T-helper 2 cell treated with Interferon-gamma antibody and Interleukin-4, amounts not matched to agents 100 ng/mL and 5 ng/mL, for 36 hours (primary cell): ENCODE results near the gene FBXL3. TPM values are rescaled to one million over a fixed set of nuclear protein-coding genes. Genes with fewer than 3 reads are reported as not detected.

Source experiments
- intact Hi-C: fragments of 100-400 bp; cut with micrococcal nuclease; formaldehyde crosslinking; loops from one replicate; pipeline ENCODE4 v1.15.1; 2023
- total RNA-seq: library from RNA; stranded (reverse); gene quantifications from 2 replicates; pipeline ENCODE4 v1.2.3, GENCODE V29; 2022

Gene FBXL3, protein sequence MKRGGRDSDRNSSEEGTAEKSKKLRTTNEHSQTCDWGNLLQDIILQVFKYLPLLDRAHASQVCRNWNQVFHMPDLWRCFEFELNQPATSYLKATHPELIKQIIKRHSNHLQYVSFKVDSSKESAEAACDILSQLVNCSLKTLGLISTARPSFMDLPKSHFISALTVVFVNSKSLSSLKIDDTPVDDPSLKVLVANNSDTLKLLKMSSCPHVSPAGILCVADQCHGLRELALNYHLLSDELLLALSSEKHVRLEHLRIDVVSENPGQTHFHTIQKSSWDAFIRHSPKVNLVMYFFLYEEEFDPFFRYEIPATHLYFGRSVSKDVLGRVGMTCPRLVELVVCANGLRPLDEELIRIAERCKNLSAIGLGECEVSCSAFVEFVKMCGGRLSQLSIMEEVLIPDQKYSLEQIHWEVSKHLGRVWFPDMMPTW
- total RNA-seq, result 42.6 and 43.9 TPM in 2 replicates

DNA sequence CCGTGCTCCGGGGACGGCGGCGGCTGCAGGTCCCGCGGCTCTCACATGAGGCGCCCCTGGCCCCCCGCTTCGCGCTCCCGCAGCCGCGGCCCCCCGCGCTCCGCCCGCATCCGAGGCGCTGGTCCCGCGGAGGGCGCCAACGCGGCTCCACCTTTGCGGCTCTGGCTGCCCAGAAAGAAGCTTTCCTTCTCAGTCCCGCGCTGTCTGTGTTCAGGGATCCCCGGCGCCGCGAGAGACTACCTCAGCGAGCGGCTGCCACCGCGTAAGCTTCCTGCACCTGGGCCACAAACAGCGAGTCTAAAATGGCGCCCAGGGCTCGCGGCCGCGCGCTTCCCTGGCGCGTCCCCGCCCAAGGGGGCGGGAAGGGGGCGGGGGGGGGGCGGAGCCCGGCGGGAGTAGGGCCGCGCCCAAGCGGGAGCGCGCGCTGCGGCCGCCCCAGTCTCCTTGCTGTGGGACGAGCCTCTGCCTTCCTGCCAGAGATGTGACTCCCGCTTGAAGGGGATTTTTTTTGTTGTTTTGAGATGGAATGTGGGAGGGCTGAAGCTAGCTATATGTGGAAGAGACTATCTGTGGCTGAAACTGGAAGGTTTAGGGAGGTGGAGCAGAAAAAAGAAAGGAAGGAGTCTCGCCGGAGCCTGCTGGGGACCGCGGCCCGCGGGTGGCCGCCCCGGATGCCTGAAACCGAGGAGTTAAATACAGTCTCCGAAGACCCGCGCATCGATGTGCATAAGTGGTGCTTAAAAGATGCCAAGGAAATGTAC is at the start of gene FBXL3:
FBXL3 (minus strand) TSS at position 299 of the 761 bp plus-strand sequence. CDS start 5,299 bp downstream, outside the sequence.
- intact Hi-C loops, result loop anchor here (1.0 to 5.0 kb wide), 7 partner anchors 10 to 670 kb away; partner anchors contain the start of genes CLN5, KCTD12 and SLAIN1

- intact Hi-C loops, result no loop called here
These were observed 40.6 kb upstream of the FBXL3 start for GRCh38 chr13:77067519-77067918.

GRCh38 chr13:77065461-77066147 is 38.6 kb upstream of the FBXL3 start:
- intact Hi-C loops, result no loop called here

GRCh38 chr13:77062097-77062496 is 35.1 kb upstream of the FBXL3 start:
- intact Hi-C loops, result no loop called here

DNA sequence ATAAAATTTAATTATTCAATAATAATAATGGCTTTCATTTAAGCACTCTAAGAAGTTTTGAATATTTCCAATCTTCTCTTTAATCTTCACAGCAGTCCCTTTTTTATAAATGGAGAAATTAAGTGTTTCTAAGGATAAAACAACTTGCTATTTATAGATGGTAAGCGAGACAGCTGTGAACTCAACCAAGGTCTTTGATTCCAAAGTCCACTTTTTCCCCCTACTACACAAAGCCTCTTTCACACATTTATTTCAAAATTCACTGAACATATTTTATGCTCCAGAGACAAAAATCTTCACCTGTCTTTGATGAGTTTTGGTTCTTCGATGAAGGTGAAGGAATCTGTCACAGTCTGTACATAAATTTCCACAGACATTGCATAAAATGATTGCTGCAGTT is 34.4 kb upstream of the FBXL3 start:
- intact Hi-C loops, result no loop called here

DNA sequence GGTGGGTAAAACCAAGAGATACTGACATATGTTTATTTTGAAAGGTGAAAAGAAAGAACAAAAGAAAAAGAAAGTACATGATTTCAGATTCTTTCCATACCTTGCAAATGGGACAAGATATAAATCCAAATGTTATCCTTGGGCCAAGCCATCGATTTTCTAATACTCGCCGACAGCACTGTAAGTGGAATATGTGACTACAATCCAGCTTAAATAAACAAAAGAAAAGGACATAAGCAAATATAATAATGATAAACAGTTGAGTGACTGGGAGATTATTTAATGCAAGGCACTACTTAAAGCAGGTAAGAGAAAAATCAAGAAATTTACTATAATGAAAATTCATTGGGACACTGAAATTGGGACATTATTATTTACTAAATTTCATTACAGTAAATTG is 29.9 kb upstream of the FBXL3 start:
- intact Hi-C loops, result no loop called here

GRCh38 chr13:77056382-77056781 is 29.4 kb upstream of the FBXL3 start:
- intact Hi-C loops, result no loop called here

- intact Hi-C loops, result no loop called here
These were observed 28.2 kb upstream of the FBXL3 start for GRCh38 chr13:77055158-77055557.

GRCh38 chr13:77053192-77053591 is 26.2 kb upstream of the FBXL3 start:
- intact Hi-C loops, result no loop called here

- intact Hi-C loops, result no loop called here
These were observed 21.7 kb upstream of the FBXL3 start for GRCh38 chr13:77048681-77049080.

- intact Hi-C loops, result no loop called here
These were observed 20.8 kb upstream of the FBXL3 start for GRCh38 chr13:77047649-77048343.

GRCh38 chr13:77042566-77043177 is 15.7 kb upstream of the FBXL3 start:
- intact Hi-C loops, result no loop called here

DNA sequence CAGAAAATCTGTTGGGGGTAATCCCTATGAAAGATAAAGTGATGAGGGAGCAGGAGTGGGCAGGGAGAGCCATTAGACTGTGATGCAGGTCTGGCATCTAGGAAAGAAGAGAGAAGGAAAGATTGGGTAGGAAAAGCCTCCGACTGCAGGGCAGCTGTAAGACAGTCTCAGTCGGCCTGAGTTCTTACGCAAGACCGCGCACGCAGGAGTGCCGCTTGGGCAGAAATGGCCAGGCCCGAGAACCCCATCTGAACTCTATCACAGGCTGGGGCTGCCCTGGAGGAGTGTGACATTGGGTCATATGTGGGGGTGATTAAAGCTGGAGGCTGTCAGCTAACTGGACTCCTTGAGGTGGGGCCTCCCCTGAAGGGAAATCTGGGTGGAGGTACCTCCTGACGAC is 13.9 kb upstream of the FBXL3 start:
- intact Hi-C loops, result no loop called here

- intact Hi-C loops, result no loop called here
These were observed 13.1 kb upstream of the FBXL3 start for GRCh38 chr13:77040076-77040475.

DNA sequence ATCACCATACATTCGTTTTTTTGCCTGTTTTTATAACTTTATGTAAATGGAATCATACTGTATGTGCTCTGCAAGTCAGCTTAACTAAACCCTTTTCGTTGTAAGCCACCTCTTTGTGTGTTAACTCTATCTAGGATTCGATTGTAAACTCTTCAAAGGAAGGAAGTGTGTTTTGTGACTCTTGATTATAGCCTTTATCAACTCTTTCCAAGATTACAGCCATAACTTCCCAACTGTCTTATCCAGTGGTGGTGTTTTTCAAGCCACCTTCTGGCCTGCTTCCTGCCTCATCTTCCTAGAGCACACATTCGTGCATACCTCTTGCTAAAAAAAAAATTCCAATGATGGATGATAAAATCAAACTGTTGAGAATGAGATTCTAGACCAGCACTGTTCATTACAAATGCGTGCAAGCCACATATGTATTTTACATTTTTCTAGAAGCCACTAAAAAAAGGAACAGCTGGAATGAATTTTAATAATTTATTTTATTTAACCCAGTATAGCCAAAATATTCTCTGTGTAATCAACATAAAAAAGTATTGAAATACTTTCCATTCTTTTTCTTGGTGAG is 12.0 kb upstream of the FBXL3 start:
- intact Hi-C loops, result no loop called here

DNA sequence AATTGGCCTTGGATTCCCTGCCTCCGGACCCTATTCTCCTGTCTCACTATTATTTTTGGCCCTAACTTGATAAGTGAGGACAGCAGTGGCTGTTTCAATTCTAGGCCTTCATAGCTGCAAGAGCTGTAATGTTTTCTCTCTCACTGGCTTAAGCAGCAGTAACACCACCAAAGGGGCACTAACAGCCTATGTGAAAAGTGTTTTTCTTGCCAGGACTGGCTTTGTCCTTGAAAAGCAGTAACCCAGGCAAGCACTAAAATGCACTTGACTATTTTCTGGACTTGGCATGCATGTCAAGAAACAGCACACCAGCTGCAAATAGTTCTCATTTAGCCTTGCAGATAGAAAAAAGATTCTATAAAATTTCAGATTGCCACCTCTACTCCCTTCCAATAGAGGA is 9.3 kb upstream of the FBXL3 start:
- intact Hi-C loops, result no loop called here

DNA sequence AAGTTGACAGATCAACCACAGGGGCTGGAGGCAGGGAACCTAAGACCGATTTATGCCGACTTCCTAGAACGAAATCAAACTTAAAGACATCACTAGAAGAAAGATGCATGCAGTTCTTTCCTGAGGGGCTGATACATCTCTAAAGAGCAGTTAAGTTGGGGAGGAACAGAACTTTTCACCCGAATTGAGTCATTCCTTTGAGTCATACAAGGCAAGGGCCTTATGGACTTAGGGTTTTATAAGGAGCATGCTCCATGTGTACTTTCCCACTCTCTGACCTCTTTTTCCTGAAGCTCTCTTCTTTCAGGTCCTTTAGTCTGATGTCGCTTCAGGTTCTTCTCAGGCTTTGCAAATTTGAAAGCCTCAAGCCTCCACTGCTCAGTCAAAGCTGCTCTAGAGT is 7.9 kb upstream of the FBXL3 start:
- intact Hi-C loops, result no loop called here

DNA sequence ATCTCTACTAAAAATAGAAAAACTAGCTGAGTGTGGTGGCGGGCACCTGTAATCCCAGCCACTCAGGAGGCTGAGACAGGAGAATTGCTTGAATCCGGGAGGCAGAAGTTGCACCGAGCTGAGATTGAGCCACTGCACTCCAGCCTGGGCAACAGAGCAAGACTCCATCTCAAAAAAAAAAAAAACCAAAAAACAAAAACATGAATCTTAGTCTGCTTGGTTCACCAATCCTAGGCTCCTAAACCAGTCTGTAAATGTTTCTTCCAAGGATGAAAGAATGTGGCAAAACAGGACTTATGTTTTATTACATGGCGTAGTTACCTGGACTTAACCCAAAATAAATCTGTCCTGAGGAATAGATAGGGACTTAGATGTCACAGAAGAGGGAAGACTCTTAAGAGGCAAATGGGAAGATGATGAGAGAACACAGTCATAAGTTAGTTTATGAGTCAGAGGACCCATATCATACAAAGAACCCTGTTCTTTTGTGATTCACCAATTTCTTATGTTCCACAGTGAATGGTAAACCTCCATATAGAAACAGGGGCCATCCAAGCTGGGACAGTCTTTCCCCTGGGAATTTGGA is 6.9 kb upstream of the FBXL3 start:
- intact Hi-C loops, result no loop called here

DNA sequence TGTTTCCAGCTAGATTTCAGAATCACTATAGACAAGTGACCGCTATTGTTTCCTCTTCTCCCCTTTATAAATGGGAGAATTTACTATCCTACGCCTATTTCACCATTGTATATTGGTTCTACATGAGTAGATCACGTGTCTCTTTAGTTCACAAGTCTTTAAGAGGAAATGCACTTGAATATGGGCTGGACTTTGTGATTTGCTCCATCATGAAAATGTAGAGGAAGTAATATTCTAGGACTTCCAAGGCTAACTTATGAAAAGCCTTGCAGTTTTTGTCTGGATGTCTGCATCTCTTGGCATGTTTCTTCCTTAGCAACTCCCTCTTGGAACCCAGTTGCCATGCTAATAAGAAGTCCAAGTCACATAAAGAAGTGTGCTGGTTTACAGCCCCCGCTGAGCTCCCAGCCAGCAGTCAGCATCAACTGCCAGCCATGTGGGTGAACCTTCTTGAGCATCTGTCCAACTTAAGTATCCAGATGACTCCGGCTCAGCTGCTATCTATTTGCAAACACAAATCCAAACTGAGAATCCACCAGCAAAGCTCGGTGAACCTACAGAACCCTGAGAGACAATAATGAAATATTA is 4.8 kb upstream of the FBXL3 start:
- intact Hi-C loops, result no loop called here

DNA sequence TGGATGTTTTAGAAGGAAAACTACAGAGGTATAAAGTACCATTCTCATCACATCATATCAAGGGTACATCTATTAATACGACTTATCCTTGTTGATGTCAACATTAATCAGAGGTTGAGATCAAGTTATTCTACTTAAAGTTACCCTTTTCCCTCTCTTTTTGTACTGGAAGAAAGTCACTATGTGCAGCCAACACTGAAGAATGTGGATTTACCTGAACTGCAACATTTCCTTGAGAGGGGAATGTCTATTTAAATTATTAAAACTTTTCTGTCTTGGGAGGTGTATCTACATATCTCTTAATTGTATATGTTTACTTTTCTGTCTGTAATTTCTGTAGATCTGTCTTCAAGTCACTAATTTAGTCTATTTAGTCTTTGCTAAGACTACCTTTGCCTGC is 2.5 kb upstream of the FBXL3 start:
- intact Hi-C loops, result loop anchor here (5.0 kb wide), 1 partner anchor 668 kb away; the partner anchor contains the start of gene SLAIN1
